ENCODE results near the gene ZEB1.
A peak's percentile ranks its signal among the peaks of the same experiment; 100 is the strongest.

Gene ZEB1

DNA sequence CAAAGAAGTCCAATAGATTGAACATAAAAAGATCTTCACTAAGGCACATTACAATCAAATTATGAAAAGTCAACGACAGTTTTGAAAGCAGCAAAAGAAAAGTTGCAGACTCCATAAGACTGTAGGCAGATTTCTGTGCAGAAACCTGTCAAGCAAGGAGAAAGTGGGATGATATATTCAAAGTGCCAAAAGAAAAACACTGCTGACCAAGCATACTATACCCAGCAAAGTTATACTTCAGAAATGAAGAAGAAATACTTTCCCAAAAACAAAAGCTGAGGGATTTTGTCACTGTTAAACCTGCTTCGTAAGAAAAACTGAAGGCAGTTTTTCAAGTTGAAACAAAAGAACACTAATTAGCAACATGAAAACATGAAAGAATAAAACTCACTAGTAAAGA is 145.5 kb downstream of the ZEB1 start:
- no peak overlapping the region for H3K4me3 ChIP-seq (ENCODE audit: low read depth, low read length)
- no peak for DNase-seq (ENCODE audit: low read depth)
- TF ChIP-seq, protein P1, sequence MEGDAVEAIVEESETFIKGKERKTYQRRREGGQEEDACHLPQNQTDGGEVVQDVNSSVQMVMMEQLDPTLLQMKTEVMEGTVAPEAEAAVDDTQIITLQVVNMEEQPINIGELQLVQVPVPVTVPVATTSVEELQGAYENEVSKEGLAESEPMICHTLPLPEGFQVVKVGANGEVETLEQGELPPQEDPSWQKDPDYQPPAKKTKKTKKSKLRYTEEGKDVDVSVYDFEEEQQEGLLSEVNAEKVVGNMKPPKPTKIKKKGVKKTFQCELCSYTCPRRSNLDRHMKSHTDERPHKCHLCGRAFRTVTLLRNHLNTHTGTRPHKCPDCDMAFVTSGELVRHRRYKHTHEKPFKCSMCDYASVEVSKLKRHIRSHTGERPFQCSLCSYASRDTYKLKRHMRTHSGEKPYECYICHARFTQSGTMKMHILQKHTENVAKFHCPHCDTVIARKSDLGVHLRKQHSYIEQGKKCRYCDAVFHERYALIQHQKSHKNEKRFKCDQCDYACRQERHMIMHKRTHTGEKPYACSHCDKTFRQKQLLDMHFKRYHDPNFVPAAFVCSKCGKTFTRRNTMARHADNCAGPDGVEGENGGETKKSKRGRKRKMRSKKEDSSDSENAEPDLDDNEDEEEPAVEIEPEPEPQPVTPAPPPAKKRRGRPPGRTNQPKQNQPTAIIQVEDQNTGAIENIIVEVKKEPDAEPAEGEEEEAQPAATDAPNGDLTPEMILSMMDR (IDR thresholded peaks at IDR 0.05; ENCODE audit: control insufficient read depth, extremely low read depth, insufficient read depth), result no peak

DNA sequence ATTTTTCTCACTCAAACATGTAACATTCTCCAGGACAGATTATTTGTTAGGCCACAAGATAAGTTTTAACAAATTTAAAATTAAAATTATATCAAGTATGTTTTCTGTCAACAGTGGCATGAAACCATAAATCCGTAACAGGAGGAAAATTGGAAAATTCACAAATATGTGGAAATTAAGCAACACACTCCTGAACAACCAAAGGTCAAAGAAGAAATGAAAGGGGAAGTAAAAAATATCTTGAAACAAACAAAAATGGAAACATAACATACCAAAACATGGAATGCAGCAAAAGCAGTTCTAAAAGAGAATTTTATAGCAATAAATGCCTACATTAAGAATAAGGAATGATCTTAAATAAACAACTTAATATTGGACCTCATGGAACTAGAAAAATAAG is 147.3 kb downstream of the ZEB1 start:
- no peak overlapping the region for H3K4me3 ChIP-seq (ENCODE audit: low read depth, low read length)
- no peak for DNase-seq (ENCODE audit: low read depth)
- TF ChIP-seq, protein P1 (IDR thresholded peaks at IDR 0.05; ENCODE audit: control insufficient read depth, extremely low read depth, insufficient read depth), result no peak

DNA sequence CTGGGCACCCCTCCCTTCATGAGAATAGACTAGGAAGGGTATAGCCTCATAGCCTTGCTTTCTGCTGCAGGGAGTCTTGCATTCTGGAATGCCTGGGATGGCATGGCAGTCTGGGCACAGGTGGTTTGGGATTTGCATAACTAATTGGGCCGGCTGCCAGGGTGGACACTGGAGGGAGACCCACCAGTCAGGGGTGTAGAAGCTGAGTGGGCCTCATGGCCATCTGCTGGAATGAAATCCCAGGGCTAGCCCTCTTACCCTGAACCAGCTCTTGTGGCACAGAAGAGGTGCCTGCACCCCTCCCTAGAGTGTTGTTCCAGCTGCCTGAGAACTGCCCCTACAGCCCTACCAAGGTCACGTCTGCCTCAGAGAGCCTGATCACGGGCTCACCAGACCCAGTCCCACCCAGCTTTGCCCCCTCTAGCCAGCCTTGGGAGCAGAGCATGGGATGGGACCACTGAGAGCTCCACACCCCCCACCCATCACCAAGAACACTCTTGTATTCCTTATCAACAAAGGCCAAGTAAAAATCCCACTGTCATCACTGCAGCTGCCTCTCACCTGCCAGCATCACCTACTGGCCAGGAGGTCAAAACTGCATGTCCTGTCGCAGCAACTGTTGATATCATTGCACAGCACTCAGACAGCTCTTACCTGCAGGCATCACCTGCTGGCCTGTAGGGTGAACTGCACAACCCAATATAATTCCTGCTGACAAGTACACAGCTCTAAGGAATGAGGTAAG is 148.9 kb downstream of the ZEB1 start:
- DNase-seq (ENCODE audit: low read depth), result peak; percentile 56
- no peak overlapping the region for H3K4me3 ChIP-seq (ENCODE audit: low read depth, low read length)
- TF ChIP-seq, protein P1 (IDR thresholded peaks at IDR 0.05; ENCODE audit: control insufficient read depth, extremely low read depth, insufficient read depth), result peak; percentile 98

DNA sequence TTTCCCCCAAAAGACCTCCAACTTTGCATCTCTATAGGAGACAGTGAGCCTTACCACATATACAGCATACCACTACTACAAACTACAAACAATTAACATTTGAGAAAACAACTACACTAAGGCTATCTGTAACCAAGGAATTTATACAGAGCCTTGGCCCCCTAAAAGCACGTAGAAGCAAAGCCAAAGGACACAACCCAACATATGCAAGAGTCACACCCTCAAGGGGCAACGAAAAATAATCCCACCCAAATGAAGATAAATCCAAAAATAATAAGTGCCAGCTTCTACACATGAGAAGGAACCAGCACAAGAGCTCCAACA is 149.5 kb downstream of the ZEB1 start:
- no peak overlapping the region for H3K4me3 ChIP-seq (ENCODE audit: low read depth, low read length)
- TF ChIP-seq, protein P1 (IDR thresholded peaks at IDR 0.05; ENCODE audit: control insufficient read depth, extremely low read depth, insufficient read depth), result no peak
- DNase-seq (ENCODE audit: low read depth), result no peak

DNA sequence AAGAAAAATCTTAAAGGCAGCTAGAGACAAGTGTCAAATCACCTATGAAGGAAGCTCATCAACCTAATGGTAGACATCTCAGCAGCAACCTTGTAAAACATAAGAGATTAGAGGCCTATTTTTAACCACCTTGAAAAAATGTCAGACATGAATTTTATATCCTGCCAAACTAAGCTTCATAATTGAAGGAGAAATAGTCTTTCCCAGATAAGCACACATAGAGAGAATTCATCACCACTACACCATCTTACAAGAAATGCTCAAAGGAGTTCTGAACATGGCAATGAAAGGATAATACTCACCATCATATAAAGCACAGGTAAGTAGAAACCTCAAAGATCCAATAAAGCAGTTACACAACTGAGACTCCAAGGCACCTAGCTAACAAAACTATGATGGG is 156.5 kb downstream of the ZEB1 start:
- no peak for DNase-seq (ENCODE audit: low read depth)
- no peak overlapping the region for H3K4me3 ChIP-seq (ENCODE audit: low read depth, low read length)
- TF ChIP-seq, protein P1 (IDR thresholded peaks at IDR 0.05; ENCODE audit: control insufficient read depth, extremely low read depth, insufficient read depth), result no peak

DNA sequence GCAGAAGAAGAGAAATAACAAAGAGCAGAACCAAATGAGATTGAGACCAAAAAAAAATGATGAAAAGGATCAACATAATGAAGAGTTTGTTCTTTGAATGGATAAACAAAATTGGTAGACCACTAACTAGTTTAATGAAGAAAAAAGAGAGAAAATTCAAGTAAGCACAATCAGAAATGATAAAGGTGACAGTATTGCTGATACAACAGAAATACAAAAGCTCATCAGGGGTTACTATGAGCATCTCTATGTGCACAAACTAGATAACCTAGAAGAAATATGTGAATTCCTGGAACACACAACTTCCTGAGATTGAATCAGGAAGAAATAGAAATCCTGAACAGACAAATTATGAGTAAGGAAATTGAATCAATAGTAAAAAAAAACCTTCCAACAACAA is 157.1 kb downstream of the ZEB1 start:
- no peak overlapping the region for H3K4me3 ChIP-seq (ENCODE audit: low read depth, low read length)
- TF ChIP-seq, protein P1 (IDR thresholded peaks at IDR 0.05; ENCODE audit: control insufficient read depth, extremely low read depth, insufficient read depth), result no peak
- DNase-seq (ENCODE audit: low read depth), result no peak

DNA sequence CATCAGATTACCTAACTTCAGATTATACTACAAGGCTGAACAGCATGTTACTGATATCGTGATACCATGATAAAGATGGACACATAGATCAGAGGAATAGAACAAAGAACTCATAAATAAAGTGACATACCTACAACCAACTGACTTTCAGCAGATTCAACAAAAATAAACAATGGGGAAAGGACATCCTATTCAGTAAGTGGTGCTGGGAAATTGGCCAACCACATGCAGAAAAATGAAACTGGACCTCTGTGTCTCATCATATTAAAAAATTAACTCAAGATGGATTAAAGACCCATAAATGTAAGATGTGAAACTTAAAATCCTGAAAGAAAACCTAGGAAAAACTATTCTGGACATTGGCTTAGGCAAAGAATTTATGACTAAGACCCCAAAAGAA is 158.6 kb downstream of the ZEB1 start:
- TF ChIP-seq, protein P1 (IDR thresholded peaks at IDR 0.05; ENCODE audit: control insufficient read depth, extremely low read depth, insufficient read depth), result no peak
- DNase-seq (ENCODE audit: low read depth), result no peak
- H3K4me3 ChIP-seq (ENCODE audit: low read depth, low read length), result no peak overlapping the region
